H1 (cell line): ENCODE measurements around the gene PACS1. TPM values are rescaled to one million over a fixed set of nuclear protein-coding genes. Genes with fewer than 3 reads are reported as not detected.

ENCODE experiments used
- ASH2L ChIP-seq: fragments of 200-600, 300-600 bp; sonication (generic); IDR thresholded peaks from one replicate; pipeline ENCODE4 v1.7.1; 2017; ENCODE audit warnings: low read length
- CHD1 ChIP-seq: IDR thresholded peaks from 2 replicates; pipeline ENCODE4 v1.6.1; 2012; ENCODE audit warnings: low read depth, low read length, improper control_type of control experiment
- CHD7 ChIP-seq: fragments of 300-600 bp; sonication (generic); IDR thresholded peaks from 2 replicates; pipeline ENCODE4 v1.7.1; 2012; ENCODE audit warnings: low read length, moderate library complexity, mild to moderate bottlenecking, inconsistent platforms; ENCODE audit not compliant: insufficient replicate concordance
- polyA plus RNA-seq, 7 experiments: library from polyadenylated mRNA; depleted of rRNA in 3 of 7; stranded (reverse) in 5 of 7; unstranded in 2 of 7; fragments of >200 nt in 5 of 7; fragments of 200-250 nt in 2 of 7; gene quantifications; 1 replicate in 5 of 7; 2 replicates in 1 of 7; 4 replicates in 1 of 7; pipeline versions ENCODE4 v1.2.1 to v1.2.3, GENCODE V29; 2011 to 2013; ENCODE audit warnings: missing spikeins in 2 of 7, mixed read lengths in 2 of 7
- total RNA-seq: library from RNA; stranded (reverse); fragmentation: NEBNext Ultra II Directional; extraction: Animal tissue kit (Norgen Biotek cat#: 25700); gene quantifications from 2 replicates; pipeline ENCODE4 v1.2.1, GENCODE V29; 2021

The PACS1 gene
- total and polyA plus RNA-seq, 2 of the 8 experiments (the other 6 are each of a cell fraction or from before 2014, with no cell fraction given) = 11.5 to 36.0 TPM

GRCh38 chr11:66232769-66233168 is 162.7 kb downstream of the PACS1 start (continued):
- TF ChIP-seq CHD7 (no peak), ASH2L (no peak), CHD1 (no peak)
